Kidney epithelial cell (primary cell): Measurements from ENCODE around the gene CAMTA2. TPM values are rescaled to one million over a fixed set of nuclear protein-coding genes. Genes with fewer than 3 reads are reported as not detected.

ENCODE experiments used
- DNase-seq: peaks from one replicate; pipeline ENCODE4 v3.0.0-alpha.2; 2010; ENCODE audit warnings: low read depth
- H3K27me3 ChIP-seq: 2 replicates; pipeline ENCODE4 v1.6.0; 2011; ENCODE audit warnings: low read length; ENCODE audit not compliant: control insufficient read depth, insufficient read depth
- H3K36me3 ChIP-seq: 2 replicates; pipeline ENCODE4 v1.5.1; 2011; ENCODE audit warnings: low read length; ENCODE audit not compliant: control insufficient read depth, insufficient read depth
- H3K4me3 ChIP-seq: 2 replicates; pipeline ENCODE4 v1.5.1; 2011; ENCODE audit warnings: low read depth, mild to moderate bottlenecking, control low read depth, low read length
- total RNA-seq: library from RNA; depleted of rRNA; stranded (reverse); fragments of >200 nt; gene quantifications from 2 replicates; pipeline ENCODE4 v1.2.3, GENCODE V29; 2015
- TF ChIP-seq, protein P1 (sequence below): IDR thresholded peaks from 2 replicates; pipeline ENCODE4 v1.5.1; 2011; ENCODE audit warnings: mild to moderate bottlenecking, moderate library complexity, low read length, control low read depth, inconsistent platforms; ENCODE audit not compliant: insufficient read depth, poor library complexity, severe bottlenecking

Gene CAMTA2
- total RNA-seq, 1 donor from 2014 or later: 47.7 TPM

DNA sequence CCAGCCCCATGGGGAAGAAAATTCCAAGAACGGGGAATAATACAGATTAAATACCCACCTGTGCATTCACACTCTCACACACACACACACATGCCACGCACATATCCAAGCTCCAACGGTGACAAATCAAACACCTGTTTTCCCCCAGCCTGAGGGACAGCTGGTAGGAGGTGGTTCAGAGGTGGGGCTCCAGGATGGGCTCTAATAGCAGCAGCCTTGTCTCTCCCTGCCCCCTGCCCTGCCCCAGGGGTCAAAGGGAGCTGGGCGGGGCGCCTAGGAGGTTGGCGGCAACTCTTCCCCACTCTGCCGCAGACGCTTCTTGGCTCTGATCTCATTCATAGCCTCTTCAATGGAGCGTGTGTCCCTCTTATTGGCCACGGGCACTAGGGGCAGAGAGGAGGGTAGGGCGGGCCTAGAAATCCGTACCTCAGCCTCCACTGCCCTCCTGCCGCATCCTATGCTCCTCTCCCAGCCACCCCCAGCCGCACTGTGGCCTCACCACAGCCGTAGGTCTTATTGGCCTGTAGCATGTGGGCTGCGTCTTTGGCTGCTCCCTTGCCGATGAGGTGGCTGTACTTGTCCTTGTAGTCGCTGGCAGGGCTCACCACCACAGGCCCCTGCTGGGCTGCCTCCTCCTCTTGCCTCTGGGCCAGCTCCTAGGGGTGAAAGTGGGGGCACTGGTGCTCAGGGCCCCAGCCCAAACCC lies 28.1 kb downstream of the CAMTA2 start:
- Histone ChIP-seq H3K27me3 (no peaks in the 10 kb centered on the region), H3K4me3 (no peak overlapping the region), H3K36me3 (peaks cover 1% of the 10 kb centered on the region)
- TF ChIP-seq, protein P1, sequence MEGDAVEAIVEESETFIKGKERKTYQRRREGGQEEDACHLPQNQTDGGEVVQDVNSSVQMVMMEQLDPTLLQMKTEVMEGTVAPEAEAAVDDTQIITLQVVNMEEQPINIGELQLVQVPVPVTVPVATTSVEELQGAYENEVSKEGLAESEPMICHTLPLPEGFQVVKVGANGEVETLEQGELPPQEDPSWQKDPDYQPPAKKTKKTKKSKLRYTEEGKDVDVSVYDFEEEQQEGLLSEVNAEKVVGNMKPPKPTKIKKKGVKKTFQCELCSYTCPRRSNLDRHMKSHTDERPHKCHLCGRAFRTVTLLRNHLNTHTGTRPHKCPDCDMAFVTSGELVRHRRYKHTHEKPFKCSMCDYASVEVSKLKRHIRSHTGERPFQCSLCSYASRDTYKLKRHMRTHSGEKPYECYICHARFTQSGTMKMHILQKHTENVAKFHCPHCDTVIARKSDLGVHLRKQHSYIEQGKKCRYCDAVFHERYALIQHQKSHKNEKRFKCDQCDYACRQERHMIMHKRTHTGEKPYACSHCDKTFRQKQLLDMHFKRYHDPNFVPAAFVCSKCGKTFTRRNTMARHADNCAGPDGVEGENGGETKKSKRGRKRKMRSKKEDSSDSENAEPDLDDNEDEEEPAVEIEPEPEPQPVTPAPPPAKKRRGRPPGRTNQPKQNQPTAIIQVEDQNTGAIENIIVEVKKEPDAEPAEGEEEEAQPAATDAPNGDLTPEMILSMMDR: no peak
- DNase-seq: no peak

DNA sequence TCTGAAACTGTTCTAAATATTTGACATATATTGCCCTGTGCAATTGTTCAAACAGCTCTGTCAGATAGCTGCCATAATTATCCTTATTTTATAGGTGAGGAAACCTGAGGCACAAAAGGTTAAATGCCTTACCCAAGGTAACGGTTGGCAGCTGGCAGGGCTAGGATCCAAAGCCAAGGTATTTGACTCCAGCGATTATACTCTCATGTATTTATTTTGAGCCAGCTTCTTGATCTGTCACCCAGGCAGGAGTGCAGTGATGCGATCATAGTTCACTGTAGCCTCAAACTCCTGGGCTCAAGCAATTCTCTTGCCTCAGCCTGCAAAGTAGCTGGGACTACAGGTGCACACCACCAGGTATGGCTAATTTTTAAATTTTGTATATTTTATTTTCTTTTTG lies 29.4 kb downstream of the CAMTA2 start:
- DNase-seq: no peak
- Histone ChIP-seq H3K36me3 (peaks cover 1% of the 10 kb centered on the region), H3K4me3 (no peak overlapping the region), H3K27me3 (no peaks in the 10 kb centered on the region)
- TF ChIP-seq, protein P1: no peak

DNA sequence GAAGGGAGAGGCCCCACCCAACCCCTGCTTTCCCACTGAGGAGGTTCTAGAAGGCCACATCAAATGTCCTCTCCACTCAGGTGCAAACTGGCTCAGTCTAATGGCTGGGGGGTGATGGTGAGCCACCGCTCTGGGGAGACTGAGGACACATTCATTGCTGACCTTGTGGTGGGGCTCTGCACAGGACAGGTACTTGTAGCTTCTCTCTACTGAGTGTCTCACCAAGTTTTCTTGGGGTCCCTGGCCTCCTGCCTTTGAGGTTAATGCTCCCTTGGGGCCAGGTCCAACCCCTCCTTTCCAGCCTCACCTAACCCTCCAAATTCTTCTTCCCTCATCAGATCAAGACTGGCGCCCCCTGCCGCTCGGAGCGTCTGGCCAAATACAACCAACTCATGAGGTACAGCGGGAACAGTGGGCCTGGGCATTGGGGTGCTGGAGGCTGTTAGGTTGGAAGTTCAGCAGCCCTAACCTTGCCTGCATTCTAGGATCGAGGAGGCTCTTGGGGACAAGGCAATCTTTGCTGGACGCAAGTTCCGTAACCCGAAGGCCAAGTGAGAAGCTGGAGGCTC lies 30.9 kb downstream of the CAMTA2 start:
- Histone ChIP-seq H3K27me3 (no peaks in the 10 kb centered on the region), H3K4me3 (no peak overlapping the region), H3K36me3 (peaks cover 1% of the 10 kb centered on the region)
- no peak for DNase-seq
- TF ChIP-seq, protein P1: no peak

DNA sequence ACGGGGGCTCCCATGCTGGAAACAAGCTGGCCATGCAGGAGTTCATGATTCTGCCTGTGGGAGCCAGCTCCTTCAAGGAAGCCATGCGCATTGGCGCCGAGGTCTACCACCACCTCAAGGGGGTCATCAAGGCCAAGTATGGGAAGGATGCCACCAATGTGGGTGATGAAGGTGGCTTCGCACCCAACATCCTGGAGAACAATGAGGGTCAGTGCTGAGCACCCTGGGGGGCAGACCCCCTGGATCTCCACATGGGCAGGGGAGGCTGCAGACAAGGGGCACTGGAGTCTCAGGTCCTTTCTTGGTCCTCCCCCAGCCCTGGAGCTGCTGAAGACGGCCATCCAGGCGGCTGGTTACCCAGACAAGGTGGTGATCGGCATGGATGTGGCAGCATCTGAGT lies 32.4 kb downstream of the CAMTA2 start:
- Histone ChIP-seq H3K27me3 (no peaks in the 10 kb centered on the region), H3K4me3 (no peak overlapping the region), H3K36me3 (peaks cover 1% of the 10 kb centered on the region)
- TF ChIP-seq, protein P1: no peak
- no peak for DNase-seq

DNA sequence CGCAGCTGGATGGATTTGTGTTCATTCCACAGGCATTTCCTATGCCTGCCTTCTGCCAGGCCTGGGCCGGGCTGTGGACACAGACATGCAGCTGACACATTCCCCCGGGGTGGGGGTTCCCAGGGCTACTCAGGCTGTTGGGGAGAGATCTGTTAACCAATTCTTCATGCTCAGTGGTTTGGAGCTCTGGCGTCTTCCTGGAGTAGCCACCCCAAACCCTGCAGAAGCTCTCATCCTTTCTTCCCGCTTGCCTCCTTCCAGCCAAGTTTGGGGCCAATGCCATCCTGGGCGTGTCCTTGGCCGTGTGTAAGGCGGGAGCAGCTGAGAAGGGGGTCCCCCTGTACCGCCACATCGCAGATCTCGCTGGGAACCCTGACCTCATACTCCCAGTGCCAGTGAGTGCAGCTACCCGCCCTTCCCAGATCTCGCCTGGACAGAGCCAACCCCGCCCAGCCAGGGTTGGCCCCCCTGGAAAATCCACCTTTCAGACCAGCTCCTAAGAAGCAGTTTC lies 34.0 kb downstream of the CAMTA2 start:
- H3K4me3 ChIP-seq: no peak overlapping the region
- TF ChIP-seq, protein P1: no peak
- H3K36me3 ChIP-seq: no peaks in the 10 kb centered on the region
- DNase-seq: no peak
- no peaks in the 10 kb centered on the region for H3K27me3 ChIP-seq

DNA sequence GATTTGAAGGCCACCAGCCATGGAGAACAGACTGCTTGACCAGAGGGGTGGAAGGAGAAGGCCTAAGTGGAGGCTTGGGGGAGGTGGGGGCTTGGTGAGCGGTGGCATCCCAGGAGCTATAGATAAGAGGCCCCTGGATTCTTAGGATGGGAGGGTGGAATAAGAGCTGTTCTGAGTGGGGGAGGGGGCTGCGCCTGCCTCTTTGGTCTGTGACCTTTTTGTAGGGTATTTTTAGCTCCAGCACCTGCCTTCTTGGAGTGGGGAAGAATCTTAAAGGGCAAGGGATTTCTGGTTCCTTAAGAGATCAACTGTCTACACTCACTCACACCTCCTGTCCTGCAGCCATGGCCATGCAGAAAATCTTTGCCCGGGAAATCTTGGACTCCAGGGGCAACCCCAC lies 36.0 kb downstream of the CAMTA2 start:
- no peaks in the 10 kb centered on the region for H3K27me3 ChIP-seq
- no peak for DNase-seq
- TF ChIP-seq, protein P1: no peak
- H3K4me3 ChIP-seq: no peak overlapping the region
- H3K36me3 ChIP-seq: no peaks in the 10 kb centered on the region
